Caco-2 (cell line): ENCODE measurements around the gene ACTL7B. TPM values are rescaled to one million over a fixed set of nuclear protein-coding genes. Genes with fewer than 3 reads are reported as not detected.
"Not testable (repeated sequence)": the region's sequence is repeated elsewhere in the genome, so short reads cannot be mapped to it uniquely, and the experiment has no call there.

ENCODE experiments used
- BruUV-seq: library from RNA; stranded (reverse); fragments of 400-500 nt; replicated peaks from 2 replicates; lab custom pipeline; 2021; lab: Mats Ljungman, UMichigan
- CTCF ChIA-PET: fragments of 300-600 bp; sonication (Branson Sonifier 250); formaldehyde crosslinking; loops from one replicate; lab custom pipeline; 2022; ENCODE audit warnings: antibody characterized with exemption; lab: Charles Lee
- POLR2A ChIA-PET: fragments of 300-600 bp; sonication (Branson Sonifier 250); formaldehyde crosslinking; loops from one replicate; lab custom pipeline; 2022; ENCODE audit warnings: antibody characterized with exemption; lab: Charles Lee
- DNase-seq, 2 experiments: peaks; one replicate each; pipeline versions ENCODE4 v3.0.0 to v3.0.0-alpha.2; 2020 to 2022
- H3K27me3 ChIP-seq: replicated peaks from 2 replicates; pipeline ENCODE4 v1.6.0; 2011; ENCODE audit warnings: low read length; ENCODE audit not compliant: control insufficient read depth, insufficient read depth
- H3K36me3 ChIP-seq: 2 replicates; pipeline ENCODE4 v1.5.1; 2011; ENCODE audit warnings: low read length; ENCODE audit not compliant: control insufficient read depth, insufficient read depth
- H3K4me1 ChIP-seq: fragments of 250-450 bp; sonication (Bioruptor Pico); 2 replicates; pipeline ENCODE4 v1.5.1; 2020; ENCODE audit warnings: mild to moderate bottlenecking
- H3K4me3 ChIP-seq: 2 replicates; pipeline ENCODE4 v1.5.1; 2011; ENCODE audit warnings: low read depth, mild to moderate bottlenecking, control low read depth, low read length
- H3K9me3 ChIP-seq: fragments of 250-450 bp; sonication (Bioruptor Pico); 2 replicates; pipeline ENCODE4 v1.5.1; 2020; ENCODE audit warnings: mild to moderate bottlenecking, moderate library complexity
- H3K27ac Mint-ChIP-seq: one replicate; pipeline ENCODE4 v1.8.0; 2022; ENCODE audit warnings: mixed read lengths; ENCODE audit not compliant: unreplicated experiment
- H3K27me3 Mint-ChIP-seq: one replicate; pipeline ENCODE4 v1.8.0; 2022; ENCODE audit warnings: mixed read lengths; ENCODE audit not compliant: insufficient read depth, unreplicated experiment
- H3K36me3 Mint-ChIP-seq: one replicate; pipeline ENCODE4 v1.8.0; 2022; ENCODE audit warnings: mild to moderate bottlenecking, mixed read lengths; ENCODE audit not compliant: insufficient read depth, unreplicated experiment
- H3K4me1 Mint-ChIP-seq: one replicate; pipeline ENCODE4 v1.8.0; 2022; ENCODE audit warnings: low read depth, mixed read lengths; ENCODE audit not compliant: unreplicated experiment
- H3K4me3 Mint-ChIP-seq: one replicate; pipeline ENCODE4 v1.8.0; 2022; ENCODE audit warnings: mild to moderate bottlenecking, moderate library complexity, mixed read lengths; ENCODE audit not compliant: unreplicated experiment
- H3K9me3 Mint-ChIP-seq: one replicate; pipeline ENCODE4 v1.8.0; 2022; ENCODE audit warnings: mixed read lengths; ENCODE audit not compliant: unreplicated experiment
- intact Hi-C: fragments of 100-400 bp; cut with micrococcal nuclease; formaldehyde crosslinking; loops from one replicate; pipeline ENCODE4 v1.10.0; 2022; ENCODE audit not compliant: unreplicated experiment
- total RNA-seq: library from RNA; stranded (reverse); gene quantifications from 2 replicates; pipeline ENCODE4 v1.2.3, GENCODE V29; 2022
- TF ChIP-seq, protein P1 (sequence below), 2 experiments: fragments of 200-600 bp in 1 of 2; IDR thresholded peaks; 1 replicate in 1 of 2; 2 replicates in 1 of 2; pipeline versions ENCODE4 v1.5.1 to v1.8.0; 2011 to 2022; ENCODE audit warnings: antibody characterized with exemption in 1 of 2, control low read depth in 1 of 2, inconsistent platforms in 1 of 2, low read depth in 1 of 2, low read length in 1 of 2, mild to moderate bottlenecking in 1 of 2, moderate library complexity in 1 of 2; ENCODE audit not compliant: insufficient read depth in 1 of 2, severe bottlenecking in 1 of 2, unreplicated experiment in 1 of 2

The ACTL7B gene
- total RNA-seq, 1 experiment from 2014 or later: not detected

DNA sequence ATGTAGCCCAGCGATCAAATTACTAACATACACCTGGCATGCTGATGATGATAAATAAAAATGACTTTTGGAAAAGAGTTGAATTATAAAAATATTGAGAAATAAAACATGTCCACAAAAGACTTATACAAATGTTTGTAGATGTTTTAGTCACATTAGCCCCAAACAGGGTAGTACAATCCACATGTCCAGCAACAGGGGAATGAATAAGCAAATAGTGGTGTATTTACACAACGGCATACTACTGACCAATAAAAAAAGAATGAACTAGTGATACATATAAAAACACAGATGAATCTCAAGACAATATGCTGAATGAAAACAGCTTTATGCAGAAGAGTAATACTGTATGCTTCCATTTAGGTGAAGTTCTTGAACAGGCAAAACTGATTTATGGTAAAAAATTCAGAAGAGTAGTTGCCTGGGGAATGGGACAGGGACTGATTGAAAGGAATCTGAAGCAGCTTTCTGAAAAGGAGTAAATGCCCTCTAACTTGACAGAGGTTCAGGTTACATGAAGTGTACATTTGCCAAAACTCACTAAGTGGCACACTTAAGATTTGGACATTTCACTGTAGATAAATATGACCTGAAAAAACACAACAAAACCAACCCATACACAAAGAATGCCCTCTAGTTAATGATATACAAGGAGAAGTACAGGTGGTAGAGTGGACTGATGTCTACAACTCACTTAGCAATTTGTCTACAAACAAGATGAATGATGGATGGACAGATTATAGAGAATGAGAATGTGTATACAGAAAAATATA lies 41.7 kb upstream of the ACTL7B start:
- H3K36me3 ChIP-seq: peaks cover 1% of the 10 kb centered on the region; the same call in 1 of the 2 replicates

DNA sequence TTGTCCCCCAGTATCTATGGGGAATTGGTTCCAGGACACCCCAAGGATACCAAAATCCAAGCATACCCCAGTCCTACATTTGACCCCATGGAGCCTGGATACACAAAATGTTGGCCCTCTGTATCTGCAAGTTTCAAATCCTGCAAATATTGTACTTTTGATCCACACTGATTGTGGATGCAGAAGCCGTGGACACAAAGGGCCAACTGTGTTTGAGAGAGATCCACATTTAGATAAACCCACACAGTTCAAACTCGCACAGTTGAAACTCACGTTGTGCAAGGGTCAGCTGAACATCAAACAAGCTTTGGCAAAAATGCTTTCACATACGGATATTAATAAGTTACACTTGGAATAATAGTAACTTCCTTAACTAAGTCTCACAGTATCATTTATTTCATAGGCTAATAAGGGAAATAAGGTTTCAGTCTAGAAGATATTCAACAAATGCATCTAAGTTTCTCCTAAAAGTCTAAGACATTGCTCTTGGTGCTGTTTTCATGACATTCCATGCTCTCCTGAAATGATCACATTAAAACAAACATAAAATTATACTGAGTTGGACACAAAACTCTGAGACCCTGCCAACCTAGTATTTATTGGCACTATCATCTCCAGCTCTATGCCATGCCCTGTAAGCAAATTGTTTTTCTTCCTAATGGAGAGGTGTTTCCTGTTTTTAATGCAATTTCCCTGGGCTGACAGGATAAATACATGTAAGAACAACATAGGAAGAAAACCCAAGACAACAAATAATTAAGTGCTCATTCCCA lies 38.6 kb upstream of the ACTL7B start:
- no peaks in the 10 kb centered on the region for H3K4me1 ChIP-seq
- Mint-ChIP-seq H3K4me3 (no peak overlapping the region), H3K27me3 (no peaks in the 10 kb centered on the region), H3K4me1 (no peaks in the 10 kb centered on the region), H3K9me3 (no peaks in the 10 kb centered on the region), H3K36me3 (peaks cover 56% of the 10 kb centered on the region), H3K27ac (no peak overlapping the region)
- no peaks in the 10 kb centered on the region for H3K9me3 ChIP-seq
- no TSS peak for BruUV-seq
- intact Hi-C loops: no loop called here
- TF ChIP-seq, protein P1, sequence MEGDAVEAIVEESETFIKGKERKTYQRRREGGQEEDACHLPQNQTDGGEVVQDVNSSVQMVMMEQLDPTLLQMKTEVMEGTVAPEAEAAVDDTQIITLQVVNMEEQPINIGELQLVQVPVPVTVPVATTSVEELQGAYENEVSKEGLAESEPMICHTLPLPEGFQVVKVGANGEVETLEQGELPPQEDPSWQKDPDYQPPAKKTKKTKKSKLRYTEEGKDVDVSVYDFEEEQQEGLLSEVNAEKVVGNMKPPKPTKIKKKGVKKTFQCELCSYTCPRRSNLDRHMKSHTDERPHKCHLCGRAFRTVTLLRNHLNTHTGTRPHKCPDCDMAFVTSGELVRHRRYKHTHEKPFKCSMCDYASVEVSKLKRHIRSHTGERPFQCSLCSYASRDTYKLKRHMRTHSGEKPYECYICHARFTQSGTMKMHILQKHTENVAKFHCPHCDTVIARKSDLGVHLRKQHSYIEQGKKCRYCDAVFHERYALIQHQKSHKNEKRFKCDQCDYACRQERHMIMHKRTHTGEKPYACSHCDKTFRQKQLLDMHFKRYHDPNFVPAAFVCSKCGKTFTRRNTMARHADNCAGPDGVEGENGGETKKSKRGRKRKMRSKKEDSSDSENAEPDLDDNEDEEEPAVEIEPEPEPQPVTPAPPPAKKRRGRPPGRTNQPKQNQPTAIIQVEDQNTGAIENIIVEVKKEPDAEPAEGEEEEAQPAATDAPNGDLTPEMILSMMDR (IDR thresholded peaks at IDR 0.05; ENCODE audit: insufficient read depth in 1 of 2, low read depth in 1 of 2, low read length in 1 of 2, severe bottlenecking in 1 of 2, unreplicated experiment in 1 of 2): no peak
- DNase-seq: peak in 1 of 2 experiments; percentile 11
- H3K36me3 ChIP-seq: peaks cover 1% of the 10 kb centered on the region; the same call in 1 of the 2 replicates
- ChIA-PET CTCF (no interaction called here), POLR2A (no interaction called here)
- H3K4me3 ChIP-seq: no peak overlapping the region
- no peaks in the 10 kb centered on the region for H3K27me3 ChIP-seq

More for the DNA sequence above, 41.7 kb upstream of the ACTL7B start:
- ChIA-PET POLR2A (no interaction called here), CTCF (no interaction called here)
- BruUV-seq: no TSS peak
- H3K4me3 Mint-ChIP-seq: no peak overlapping the region
- peaks cover 45% of the 10 kb centered on the region for H3K36me3 Mint-ChIP-seq
- Histone ChIP-seq H3K9me3 (no peaks in the 10 kb centered on the region), H3K27me3 (no peaks in the 10 kb centered on the region), H3K4me1 (no peaks in the 10 kb centered on the region), H3K4me3 (no peak overlapping the region)
- intact Hi-C loops: no loop called here
- TF ChIP-seq, protein P1 (IDR thresholded peaks at IDR 0.05; ENCODE audit: insufficient read depth in 1 of 2, low read depth in 1 of 2, low read length in 1 of 2, severe bottlenecking in 1 of 2, unreplicated experiment in 1 of 2): no peak
- H3K9me3 Mint-ChIP-seq: no peaks in the 10 kb centered on the region
- no peak overlapping the region for H3K27ac Mint-ChIP-seq
- H3K4me1 Mint-ChIP-seq: no peaks in the 10 kb centered on the region
- no peak for DNase-seq
- no peaks in the 10 kb centered on the region for H3K27me3 Mint-ChIP-seq

DNA sequence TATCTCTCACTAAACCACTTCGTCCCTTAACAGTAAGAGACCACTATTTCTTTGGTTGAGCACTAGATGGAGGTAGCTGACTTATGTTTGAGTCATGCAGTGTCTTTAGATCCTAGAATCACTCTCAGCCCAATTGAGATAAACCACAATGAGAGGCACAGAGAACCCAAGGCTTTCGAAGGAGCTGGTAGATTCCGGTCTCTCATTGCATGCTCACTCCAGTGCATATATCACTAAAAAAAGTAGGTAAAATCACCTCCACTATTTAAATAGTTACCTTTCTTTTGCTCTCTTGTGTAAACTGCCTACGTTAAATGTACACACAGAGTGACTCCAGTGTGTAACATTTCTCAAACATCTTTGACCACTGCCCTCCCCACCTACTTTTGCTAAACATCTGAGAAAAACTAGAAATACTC lies 33.9 kb upstream of the ACTL7B start:
- ChIA-PET POLR2A (no interaction called here), CTCF (interaction anchor here (0.7 to 1.1 kb wide), 3 partner anchors 9 to 64 kb away, joined by 3 to 9 read pairs (median 4); partner anchors contain the start of genes ABITRAM and ELP1)
- Mint-ChIP-seq H3K4me1 (no peaks in the 10 kb centered on the region), H3K27ac (no peak overlapping the region), H3K9me3 (no peaks in the 10 kb centered on the region), H3K27me3 (no peaks in the 10 kb centered on the region), H3K4me3 (no peak overlapping the region), H3K36me3 (peaks cover 44% of the 10 kb centered on the region)
- Histone ChIP-seq H3K4me3 (no peak overlapping the region), H3K9me3 (no peaks in the 10 kb centered on the region), H3K36me3 (0 out of 2 replicates have a peak, but pooled peaks cover 1% of the 10 kb centered on the region), H3K4me1 (no peaks in the 10 kb centered on the region), H3K27me3 (no peaks in the 10 kb centered on the region)
- intact Hi-C loops: loop anchor here (1.0 to 5.0 kb wide), 2 partner anchors 43 to 65 kb away; partner anchors contain the start of genes ABITRAM and ELP1
- BruUV-seq: no TSS peak
- TF ChIP-seq, protein P1 (IDR thresholded peaks at IDR 0.05; ENCODE audit: insufficient read depth in 1 of 2, low read depth in 1 of 2, low read length in 1 of 2, severe bottlenecking in 1 of 2, unreplicated experiment in 1 of 2): peak in 1 of 2 experiments; percentile 40
- peak in 1 of 2 experiments; percentile 19 for DNase-seq

DNA sequence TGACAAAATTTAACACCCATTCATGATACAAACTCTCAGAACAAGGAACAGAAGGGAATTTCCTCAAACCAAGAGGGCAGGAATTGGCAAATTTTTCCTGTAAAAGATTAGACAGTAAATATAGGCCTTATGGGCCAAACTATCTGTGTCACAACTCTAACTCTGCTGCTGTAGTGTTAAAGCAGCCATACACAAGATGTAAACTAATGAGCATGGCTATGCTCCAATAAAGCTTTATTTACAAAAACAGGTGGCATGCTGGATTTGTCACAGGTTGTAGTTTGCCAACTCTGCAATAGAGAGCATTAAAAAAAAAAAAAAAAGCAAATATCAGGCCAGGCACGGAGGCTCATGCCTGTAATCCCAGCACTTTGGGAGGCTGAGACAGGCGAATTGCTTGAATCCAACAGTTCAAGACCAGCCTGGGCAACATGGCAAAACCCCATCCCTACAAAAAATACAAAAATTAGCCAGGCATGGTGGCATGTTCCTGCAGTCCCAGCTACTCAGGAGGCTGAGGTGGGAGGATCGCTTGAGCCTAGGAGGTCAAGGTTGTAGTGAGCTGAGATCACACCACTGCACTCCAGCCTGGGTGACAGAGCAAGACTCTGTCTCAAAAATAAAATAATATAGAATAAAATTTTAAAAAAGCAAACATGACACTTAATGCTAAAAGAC lies 30.9 kb upstream of the ACTL7B start:
- H3K4me1 ChIP-seq, H3K27ac Mint-ChIP-seq, H3K4me1 Mint-ChIP-seq, H3K9me3 ChIP-seq, H3K36me3 ChIP-seq, CTCF ChIA-PET, BruUV-seq, H3K4me3 Mint-ChIP-seq, DNase-seq, H3K4me3 ChIP-seq, H3K27me3 Mint-ChIP-seq, H3K9me3 Mint-ChIP-seq, H3K27me3 ChIP-seq, POLR2A ChIA-PET: not testable (repeated sequence)
- intact Hi-C loops: loop anchor here (5.0 kb wide), 1 partner anchor 46 kb away; the partner anchor contains the start of genes ABITRAM and ELP1
- peaks cover 34% of the 10 kb centered on the region for H3K36me3 Mint-ChIP-seq
